DMS 273 (cell line): Measurements from ENCODE around the gene PGBD1.
"Not testable (repeated sequence)": the region's sequence is repeated elsewhere in the genome, so short reads cannot be mapped to it uniquely, and the experiment has no call there.

ENCODE experiments used
- DNase-seq: peaks from one replicate; lab custom pipeline; 2025; ENCODE audit not compliant: unreplicated experiment; lab: John Stamatoyannopoulos, UW

Gene PGBD1

DNA sequence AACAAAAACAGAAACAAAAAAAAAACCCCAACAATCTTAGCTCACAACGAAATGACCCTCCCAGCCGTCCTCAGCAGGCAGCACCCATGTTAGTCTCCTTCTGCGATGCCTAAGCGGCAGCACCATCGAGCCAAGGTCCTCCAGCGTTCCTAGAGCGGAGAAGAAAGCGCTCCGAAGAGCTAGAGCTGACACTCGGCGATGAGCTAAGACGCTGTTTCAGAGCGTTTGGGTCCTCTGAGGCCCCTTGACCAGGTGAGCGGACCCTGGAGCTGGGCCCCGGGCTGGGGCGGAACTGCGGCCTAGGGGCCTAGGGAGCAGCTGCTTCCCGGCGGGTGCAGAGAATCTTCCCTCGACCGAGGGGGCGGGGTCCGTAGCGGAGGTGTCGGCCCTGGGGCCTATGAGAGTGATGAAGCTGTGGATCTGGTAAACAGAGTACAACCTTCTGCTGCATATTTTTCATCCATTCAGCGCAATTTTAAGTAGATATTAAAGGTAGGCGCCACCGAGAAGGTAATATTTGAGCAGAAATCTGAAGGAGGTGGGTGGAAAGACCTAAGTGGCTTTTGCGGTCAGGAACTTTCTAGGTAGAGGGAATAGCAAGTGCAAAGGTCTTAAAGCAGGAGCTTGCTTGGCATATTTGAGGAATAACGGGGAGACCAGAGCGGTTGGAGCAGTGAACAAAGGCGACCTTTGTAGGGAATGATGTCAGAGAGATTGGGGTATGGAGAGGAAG, 14.2 kb upstream of the PGBD1 start, which contains the start of gene ZSCAN26:
Gene ZSCAN26 (plus strand): TSS at position 182 of the 733 bp plus-strand sequence. CDS start 4,777 bp downstream, outside the sequence.
- DNase-seq, result peak; percentile 96

- DNase-seq, result no peak
These were observed 13.7 kb upstream of the PGBD1 start for GRCh38 chr6:28267695-28268059.

GRCh38 chr6:28269492-28269891, 11.9 kb upstream of the PGBD1 start:
- DNase-seq, result no peak

DNA sequence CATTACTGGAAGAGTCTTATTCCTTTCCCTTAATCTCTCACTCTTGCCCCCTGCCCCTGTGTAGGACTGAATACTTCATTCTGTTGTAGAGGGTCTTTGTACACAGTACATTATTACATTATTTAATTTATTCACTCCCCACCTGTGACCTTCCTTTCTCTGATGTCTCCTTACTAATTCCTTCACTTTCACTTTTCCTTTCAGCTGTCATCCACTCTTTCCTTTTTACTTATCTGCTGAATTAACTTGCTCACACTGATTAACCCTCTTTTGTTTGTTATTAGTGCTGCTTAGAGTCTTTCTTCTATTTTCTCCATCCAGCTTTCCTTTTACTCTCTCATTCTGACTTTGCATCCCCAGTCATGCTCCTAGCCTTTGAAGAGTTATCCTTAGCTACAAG, 6.5 kb upstream of the PGBD1 start:
- DNase-seq, result no peak

DNA sequence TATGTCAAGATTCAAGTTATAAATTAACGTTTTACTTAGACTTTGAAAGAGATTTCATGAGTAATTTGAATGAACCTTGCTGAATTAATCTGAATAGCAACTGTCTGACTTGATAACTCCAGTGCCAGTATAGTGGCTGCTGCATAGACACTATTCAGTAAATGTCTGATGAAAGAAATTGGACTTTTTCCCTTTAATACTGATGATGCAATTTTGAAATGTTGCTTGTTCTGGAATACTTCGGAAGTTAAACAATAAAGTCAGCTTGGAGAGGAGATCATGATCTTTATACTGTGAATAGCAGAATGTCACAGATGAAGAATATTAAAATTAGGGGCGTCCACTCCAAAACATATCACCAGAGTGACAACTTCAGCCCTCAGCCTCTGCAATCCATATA, 3.6 kb upstream of the PGBD1 start:
- DNase-seq, result no peak

- DNase-seq, result no peak
These were observed 631 bp upstream of the PGBD1 start for GRCh38 chr6:28280595-28281287.

DNA sequence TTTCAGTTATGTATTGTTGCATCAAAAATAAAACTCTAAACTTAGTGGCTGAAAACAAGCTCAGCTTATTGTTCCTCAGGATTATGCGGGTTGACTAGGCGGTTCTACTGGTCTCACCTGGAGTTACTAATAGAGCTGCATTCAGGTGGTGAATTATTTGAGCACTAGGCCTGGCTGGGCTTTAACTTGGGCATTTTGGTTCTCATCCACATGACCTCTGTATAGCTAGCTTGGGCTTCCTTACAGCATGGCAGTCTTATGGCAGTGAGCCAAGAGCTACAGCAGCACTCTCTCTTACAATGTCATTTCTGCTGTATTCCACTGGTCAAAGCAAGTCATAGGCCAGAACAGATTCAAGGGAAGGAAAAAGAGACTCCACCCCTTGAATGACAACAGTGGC, 1.6 kb downstream of the PGBD1 start:
- peak; percentile 30 for DNase-seq

DNA sequence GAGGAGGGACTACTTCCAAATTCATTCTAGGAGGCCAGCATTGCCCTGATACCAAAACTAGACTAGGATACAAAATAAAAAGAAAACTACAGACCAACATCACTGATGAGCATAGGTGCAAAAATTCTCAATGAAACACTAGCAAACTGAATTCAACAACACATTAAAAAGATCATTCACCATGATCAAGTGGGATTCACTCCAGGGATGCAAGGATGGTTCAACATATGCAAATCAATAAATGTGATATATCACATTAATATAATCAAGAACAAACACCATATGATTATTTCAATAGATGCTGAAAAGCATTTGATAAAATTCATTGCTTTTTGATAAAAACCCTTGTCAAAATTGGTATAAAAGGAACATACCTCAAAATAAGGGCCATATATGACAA, 10.2 kb downstream of the PGBD1 start:
- no peak for DNase-seq

DNA sequence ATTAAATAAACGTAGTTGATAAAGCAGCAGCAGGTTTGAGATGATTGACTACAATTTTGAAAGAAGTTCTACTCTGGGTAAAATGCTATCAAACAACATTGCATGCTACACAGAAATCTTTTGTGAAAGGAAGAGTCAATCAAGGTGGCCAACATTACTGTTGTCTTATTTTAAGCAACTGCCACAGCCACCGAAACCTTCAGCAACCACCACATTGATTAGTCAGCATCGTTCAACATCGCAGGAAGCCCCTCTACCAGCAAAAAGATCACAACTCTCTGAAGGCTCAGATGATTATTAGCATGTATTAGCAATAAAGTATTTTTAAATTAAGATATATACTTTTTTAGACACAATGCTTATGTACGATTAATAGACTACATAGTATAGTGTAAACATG, 14.0 kb downstream of the PGBD1 start:
- DNase-seq, result no peak

- DNase-seq, result no peak
These were observed 15.2 kb downstream of the PGBD1 start for GRCh38 chr6:28296520-28297060.

DNA sequence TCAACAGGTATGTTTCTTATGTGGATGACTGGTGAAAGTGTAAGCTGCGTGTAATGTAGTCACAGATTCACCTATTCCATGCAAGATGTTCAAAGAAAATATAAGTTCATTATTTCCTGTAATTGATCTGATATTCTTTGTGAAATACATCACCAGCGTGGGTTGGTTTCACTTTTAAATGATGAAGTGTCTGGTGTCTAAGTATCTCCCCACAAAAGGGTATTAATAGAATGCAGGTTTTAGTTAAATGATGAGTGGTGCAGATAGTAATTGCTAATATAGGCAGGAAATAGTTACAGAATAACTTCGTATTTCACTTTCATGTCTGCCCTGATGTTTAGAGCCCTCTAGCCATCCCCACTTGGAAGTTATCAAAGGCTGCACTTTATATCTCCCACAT, 22.2 kb downstream of the PGBD1 start:
- DNase-seq, result no peak

DNA sequence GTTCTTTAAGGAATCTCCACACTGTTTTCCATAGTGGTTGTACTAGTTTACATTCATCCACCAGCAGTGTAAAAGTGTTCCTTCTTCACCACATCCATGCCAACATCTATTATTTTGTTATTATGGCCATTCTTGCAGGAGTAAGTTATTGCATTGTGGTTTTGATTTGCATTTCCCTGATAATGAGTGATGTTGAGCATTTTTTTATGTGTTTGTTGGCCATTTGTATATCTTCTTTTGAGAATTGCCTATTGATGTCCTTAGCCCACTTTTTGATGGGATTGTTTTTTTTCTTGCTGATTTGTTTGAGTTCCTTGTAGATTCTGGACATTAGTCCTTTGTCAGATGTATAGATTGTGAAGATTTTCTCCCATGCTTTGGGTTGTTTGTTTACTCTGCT, 25.0 kb downstream of the PGBD1 start:
- DNase-seq, result not testable (repeated sequence)

DNA sequence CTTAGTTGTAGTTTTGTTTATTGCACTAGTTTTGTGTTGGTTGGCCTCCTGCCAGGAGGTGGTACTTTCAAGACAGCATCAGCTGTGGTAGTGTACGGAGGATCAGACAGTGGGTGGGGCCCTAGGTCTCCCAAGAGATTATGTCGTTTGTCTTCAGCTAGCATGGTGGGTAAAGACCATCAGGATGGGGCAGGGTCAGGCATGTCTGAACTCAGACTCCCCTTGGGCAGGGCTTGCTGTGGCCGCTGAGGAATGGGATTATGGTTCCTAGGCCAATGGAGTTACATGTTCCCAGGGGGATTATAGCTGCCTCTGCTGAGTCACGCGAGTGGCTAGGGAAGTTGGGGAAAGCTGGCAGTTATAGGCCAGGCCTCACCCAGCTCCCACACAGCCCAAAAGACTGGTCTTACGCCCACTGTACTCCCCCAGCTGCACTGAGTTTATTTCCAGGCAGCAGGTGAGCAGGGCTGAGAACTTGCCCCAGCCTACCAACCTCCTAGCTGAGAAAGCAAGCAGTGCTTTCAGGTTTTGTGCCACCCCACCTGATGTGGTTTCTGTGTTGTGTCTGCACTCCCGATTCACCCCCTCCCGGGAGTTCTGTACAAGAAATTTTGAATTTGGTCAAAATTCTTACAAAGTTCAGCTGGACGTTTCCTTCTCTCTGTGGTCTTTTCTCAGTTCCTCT, 29.9 kb downstream of the PGBD1 start:
- no peak for DNase-seq

DNA sequence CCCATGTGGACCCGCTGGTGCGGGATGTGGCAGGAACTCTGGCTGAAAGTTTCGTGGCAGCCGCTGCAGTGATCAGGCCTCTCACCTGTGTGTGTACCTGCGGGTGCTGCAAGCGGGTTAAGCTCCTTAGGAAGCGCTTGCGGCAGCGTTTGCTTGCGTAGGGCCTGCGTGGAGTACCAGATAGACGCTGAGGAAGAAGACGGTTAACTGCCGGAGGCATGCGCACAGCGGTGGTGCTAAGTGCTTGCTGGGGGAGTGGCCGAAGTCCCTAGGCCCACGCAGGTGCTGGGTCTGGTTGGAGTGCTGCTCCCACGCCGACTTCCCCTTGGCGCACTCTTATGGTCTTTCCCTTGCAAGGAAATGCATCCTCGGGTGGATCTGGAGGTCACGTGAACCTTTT, 31.6 kb downstream of the PGBD1 start:
- no peak for DNase-seq

DNA sequence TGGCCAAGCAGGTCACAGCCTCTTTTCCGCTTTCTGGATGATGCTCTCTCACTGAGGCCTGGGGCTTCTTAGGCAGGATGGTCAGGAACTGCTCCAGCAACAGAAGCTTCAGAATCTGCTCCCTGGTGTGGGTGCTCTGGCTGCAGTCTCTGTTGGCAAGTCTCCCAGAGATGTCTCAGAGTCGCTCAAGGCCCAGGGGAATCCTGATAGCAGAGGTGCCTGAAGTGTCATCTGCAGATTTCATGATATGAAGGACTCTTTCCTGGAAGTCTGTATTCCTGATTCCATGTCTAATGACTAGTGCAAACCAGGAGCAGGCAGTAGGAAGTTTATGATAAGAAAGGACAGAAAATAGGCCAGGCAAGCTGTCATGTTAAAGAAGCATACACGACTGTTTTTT, 34.3 kb downstream of the PGBD1 start:
- DNase-seq, result no peak

DNA sequence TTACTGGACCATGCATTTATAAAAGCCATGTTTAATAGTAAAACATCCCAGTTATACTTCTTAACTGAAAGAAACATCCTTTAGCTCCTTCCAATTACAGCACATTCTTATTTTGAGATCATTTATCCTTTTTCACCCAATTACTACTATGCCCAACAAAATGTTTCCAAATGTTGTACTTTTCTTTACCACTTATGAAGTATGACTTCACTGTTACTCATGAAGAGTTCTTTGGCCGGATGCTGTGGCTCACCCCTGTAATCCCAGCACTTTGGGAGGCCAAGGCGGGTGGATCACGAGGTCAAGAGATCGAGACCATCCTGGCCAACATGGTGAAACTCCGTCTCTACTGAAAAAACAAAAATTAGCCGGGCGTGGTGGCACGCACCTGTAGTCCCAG, 36.5 kb downstream of the PGBD1 start:
- DNase-seq, result not testable (repeated sequence)

GRCh38 chr6:28322661-28323060, 41.3 kb downstream of the PGBD1 start:
- no peak for DNase-seq

DNA sequence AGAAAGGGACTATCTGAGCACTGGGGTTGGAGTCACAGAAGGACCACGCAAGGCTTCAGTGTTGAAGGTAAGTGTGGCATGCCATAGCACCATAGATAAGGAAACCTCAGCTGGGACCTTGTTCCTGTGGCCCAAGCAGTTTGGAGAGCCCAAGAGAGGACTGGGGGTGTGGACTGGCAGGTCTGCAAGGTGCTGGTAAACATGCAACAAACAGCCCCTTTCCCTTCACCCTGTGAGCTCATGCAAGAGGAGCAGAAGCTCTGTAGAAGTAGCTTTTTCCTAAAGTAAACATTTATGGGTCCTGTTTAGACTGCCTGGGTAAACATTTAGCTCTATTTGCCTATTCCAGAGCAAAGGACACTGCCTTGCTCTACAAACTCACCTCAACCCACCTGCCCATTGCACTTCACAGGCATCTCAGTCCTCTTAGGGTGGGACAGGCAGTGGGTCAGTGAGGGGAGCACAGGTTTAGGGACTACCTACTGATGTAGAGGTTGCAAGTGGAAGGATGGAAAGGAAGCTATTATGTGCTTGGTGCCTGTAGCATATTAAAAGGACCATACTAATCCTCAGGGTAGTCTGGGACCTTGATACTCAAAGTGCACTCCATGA, 42.5 kb downstream of the PGBD1 start:
- DNase-seq, result no peak

- no peak for DNase-seq
These were observed 45.1 kb downstream of the PGBD1 start for GRCh38 chr6:28326371-28326948.

- no peak for DNase-seq
These were observed 48.7 kb downstream of the PGBD1 start for GRCh38 chr6:28330041-28330440.

DNA sequence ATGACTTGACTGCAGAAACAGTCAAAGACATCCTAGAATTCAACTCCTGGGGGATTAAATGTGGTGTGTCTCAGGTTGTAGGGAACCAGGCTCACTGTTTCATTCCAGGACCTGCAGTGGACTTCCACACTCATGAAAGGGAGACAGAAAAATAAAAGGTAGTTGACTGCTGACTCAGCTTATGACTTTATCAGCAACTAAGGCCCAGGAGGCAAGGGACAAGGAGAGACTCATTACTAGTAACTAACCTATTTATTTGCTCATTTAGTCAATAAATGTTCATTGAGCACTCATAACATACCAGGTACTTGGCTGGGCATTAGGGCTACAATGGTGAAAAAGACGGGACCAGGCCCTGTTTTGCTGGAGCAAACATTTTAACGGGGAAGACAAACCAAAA, 51.7 kb downstream of the PGBD1 start:
- no peak for DNase-seq
